H1 (cell line): ENCODE data around the gene SIRT5.

Experiments
- CEBPB ChIP-seq: IDR thresholded peaks from 2 replicates; pipeline ENCODE4 v1.6.1; 2012; ENCODE audit warnings: low read depth, low read length
- CHD2 ChIP-seq: IDR thresholded peaks from 2 replicates; pipeline ENCODE4 v1.6.1; 2012; ENCODE audit warnings: low read length, improper control_type of control experiment
- CREB1 ChIP-seq: IDR thresholded peaks from 2 replicates; pipeline ENCODE4 v1.6.1; 2012; ENCODE audit warnings: inconsistent platforms
- EZH2 ChIP-seq: fragments of 200-600 bp; sonication (generic); IDR thresholded peaks from 2 replicates; pipeline ENCODE4 v1.7.1; 2012; ENCODE audit warnings: low read depth, mild to moderate bottlenecking, moderate library complexity, low read length, inconsistent platforms; ENCODE audit not compliant: severe bottlenecking
- MAFK ChIP-seq: IDR thresholded peaks from 2 replicates; pipeline ENCODE4 v1.6.1; 2012; ENCODE audit warnings: low read depth, mild to moderate bottlenecking, improper control_type of control experiment, low read length
- RAD21 ChIP-seq, 2 experiments: IDR thresholded peaks in 1 of 2; conservative IDR thresholded peaks in 1 of 2; 2 replicates each; pipeline ENCODE4 v1.6.1; 2011; ENCODE audit warnings: low read depth in 2 of 2, low read length in 2 of 2, improper control_type of control experiment in 1 of 2, inconsistent platforms in 1 of 2, mild to moderate bottlenecking in 1 of 2, moderate library complexity in 1 of 2
- SIN3A ChIP-seq, 2 experiments: IDR thresholded peaks in 1 of 2; conservative IDR thresholded peaks in 1 of 2; 2 replicates each; pipeline ENCODE4 v1.6.1; 2011 to 2012; ENCODE audit warnings: low read length in 2 of 2, improper control_type of control experiment in 1 of 2, low read depth in 1 of 2, mild to moderate bottlenecking in 1 of 2
- TF ChIP-seq, protein P1 (sequence below): fragments of 300-600 bp; sonication (generic); IDR thresholded peaks from 2 replicates; pipeline ENCODE4 v1.7.1; 2012; ENCODE audit warnings: low read length, moderate library complexity, mild to moderate bottlenecking, inconsistent platforms; ENCODE audit not compliant: insufficient replicate concordance
- TF ChIP-seq, protein P2 (sequence below), 3 experiments: IDR thresholded peaks; 1 replicate in 2 of 3; 2 replicates in 1 of 3; pipeline versions ENCODE4 v1.5.1 to v1.6.1; 2011; ENCODE audit warnings: low read length in 3 of 3, mild to moderate bottlenecking in 3 of 3, inconsistent platforms in 2 of 3, low read depth in 1 of 3, moderate library complexity in 1 of 3; ENCODE audit not compliant: insufficient read depth in 1 of 3; ENCODE audit errors: control extremely low read depth in 1 of 3

DNA sequence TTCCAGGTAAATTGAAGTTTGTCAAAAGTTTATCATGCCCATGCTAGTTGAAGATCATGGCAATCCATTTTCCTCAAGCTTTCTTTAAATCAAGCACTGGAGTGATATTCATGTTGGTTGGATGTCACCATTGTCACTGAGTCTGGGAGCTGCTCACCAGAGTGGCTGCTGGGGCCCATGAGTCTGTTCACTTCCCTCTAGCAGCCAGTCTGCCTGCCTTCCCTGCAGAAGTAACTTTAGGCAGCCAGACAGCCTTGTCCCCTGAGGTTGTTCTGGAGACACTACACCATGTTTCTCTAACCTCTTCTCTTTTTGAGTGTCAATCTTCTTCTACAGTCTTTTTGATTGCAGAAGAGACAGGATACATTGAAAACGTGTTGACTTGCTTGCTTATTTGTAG, 5.5 kb downstream of the SIRT5 start:
- TF ChIP-seq CHD2 (no peak), SIN3A (conservative IDR thresholded peaks at IDR 0.05 in 1 of 2, IDR thresholded peaks at IDR 0.05 in 1 of 2; ENCODE audit: low read depth in 1 of 2, low read length in 2 of 2) (no peak), MAFK (no peak), EZH2 (no peak), CREB1 (no peak), RAD21 (IDR thresholded peaks at IDR 0.05 in 1 of 2, conservative IDR thresholded peaks at IDR 0.05 in 1 of 2; ENCODE audit: low read depth in 2 of 2, low read length in 2 of 2) (no peak), CEBPB (no peak)
- TF ChIP-seq, protein P1, sequence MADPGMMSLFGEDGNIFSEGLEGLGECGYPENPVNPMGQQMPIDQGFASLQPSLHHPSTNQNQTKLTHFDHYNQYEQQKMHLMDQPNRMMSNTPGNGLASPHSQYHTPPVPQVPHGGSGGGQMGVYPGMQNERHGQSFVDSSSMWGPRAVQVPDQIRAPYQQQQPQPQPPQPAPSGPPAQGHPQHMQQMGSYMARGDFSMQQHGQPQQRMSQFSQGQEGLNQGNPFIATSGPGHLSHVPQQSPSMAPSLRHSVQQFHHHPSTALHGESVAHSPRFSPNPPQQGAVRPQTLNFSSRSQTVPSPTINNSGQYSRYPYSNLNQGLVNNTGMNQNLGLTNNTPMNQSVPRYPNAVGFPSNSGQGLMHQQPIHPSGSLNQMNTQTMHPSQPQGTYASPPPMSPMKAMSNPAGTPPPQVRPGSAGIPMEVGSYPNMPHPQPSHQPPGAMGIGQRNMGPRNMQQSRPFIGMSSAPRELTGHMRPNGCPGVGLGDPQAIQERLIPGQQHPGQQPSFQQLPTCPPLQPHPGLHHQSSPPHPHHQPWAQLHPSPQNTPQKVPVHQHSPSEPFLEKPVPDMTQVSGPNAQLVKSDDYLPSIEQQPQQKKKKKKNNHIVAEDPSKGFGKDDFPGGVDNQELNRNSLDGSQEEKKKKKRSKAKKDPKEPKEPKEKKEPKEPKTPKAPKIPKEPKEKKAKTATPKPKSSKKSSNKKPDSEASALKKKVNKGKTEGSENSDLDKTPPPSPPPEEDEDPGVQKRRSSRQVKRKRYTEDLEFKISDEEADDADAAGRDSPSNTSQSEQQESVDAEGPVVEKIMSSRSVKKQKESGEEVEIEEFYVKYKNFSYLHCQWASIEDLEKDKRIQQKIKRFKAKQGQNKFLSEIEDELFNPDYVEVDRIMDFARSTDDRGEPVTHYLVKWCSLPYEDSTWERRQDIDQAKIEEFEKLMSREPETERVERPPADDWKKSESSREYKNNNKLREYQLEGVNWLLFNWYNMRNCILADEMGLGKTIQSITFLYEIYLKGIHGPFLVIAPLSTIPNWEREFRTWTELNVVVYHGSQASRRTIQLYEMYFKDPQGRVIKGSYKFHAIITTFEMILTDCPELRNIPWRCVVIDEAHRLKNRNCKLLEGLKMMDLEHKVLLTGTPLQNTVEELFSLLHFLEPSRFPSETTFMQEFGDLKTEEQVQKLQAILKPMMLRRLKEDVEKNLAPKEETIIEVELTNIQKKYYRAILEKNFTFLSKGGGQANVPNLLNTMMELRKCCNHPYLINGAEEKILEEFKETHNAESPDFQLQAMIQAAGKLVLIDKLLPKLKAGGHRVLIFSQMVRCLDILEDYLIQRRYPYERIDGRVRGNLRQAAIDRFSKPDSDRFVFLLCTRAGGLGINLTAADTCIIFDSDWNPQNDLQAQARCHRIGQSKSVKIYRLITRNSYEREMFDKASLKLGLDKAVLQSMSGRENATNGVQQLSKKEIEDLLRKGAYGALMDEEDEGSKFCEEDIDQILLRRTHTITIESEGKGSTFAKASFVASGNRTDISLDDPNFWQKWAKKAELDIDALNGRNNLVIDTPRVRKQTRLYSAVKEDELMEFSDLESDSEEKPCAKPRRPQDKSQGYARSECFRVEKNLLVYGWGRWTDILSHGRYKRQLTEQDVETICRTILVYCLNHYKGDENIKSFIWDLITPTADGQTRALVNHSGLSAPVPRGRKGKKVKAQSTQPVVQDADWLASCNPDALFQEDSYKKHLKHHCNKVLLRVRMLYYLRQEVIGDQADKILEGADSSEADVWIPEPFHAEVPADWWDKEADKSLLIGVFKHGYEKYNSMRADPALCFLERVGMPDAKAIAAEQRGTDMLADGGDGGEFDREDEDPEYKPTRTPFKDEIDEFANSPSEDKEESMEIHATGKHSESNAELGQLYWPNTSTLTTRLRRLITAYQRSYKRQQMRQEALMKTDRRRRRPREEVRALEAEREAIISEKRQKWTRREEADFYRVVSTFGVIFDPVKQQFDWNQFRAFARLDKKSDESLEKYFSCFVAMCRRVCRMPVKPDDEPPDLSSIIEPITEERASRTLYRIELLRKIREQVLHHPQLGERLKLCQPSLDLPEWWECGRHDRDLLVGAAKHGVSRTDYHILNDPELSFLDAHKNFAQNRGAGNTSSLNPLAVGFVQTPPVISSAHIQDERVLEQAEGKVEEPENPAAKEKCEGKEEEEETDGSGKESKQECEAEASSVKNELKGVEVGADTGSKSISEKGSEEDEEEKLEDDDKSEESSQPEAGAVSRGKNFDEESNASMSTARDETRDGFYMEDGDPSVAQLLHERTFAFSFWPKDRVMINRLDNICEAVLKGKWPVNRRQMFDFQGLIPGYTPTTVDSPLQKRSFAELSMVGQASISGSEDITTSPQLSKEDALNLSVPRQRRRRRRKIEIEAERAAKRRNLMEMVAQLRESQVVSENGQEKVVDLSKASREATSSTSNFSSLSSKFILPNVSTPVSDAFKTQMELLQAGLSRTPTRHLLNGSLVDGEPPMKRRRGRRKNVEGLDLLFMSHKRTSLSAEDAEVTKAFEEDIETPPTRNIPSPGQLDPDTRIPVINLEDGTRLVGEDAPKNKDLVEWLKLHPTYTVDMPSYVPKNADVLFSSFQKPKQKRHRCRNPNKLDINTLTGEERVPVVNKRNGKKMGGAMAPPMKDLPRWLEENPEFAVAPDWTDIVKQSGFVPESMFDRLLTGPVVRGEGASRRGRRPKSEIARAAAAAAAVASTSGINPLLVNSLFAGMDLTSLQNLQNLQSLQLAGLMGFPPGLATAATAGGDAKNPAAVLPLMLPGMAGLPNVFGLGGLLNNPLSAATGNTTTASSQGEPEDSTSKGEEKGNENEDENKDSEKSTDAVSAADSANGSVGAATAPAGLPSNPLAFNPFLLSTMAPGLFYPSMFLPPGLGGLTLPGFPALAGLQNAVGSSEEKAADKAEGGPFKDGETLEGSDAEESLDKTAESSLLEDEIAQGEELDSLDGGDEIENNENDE = no peak
- TF ChIP-seq, protein P2, sequence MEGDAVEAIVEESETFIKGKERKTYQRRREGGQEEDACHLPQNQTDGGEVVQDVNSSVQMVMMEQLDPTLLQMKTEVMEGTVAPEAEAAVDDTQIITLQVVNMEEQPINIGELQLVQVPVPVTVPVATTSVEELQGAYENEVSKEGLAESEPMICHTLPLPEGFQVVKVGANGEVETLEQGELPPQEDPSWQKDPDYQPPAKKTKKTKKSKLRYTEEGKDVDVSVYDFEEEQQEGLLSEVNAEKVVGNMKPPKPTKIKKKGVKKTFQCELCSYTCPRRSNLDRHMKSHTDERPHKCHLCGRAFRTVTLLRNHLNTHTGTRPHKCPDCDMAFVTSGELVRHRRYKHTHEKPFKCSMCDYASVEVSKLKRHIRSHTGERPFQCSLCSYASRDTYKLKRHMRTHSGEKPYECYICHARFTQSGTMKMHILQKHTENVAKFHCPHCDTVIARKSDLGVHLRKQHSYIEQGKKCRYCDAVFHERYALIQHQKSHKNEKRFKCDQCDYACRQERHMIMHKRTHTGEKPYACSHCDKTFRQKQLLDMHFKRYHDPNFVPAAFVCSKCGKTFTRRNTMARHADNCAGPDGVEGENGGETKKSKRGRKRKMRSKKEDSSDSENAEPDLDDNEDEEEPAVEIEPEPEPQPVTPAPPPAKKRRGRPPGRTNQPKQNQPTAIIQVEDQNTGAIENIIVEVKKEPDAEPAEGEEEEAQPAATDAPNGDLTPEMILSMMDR (IDR thresholded peaks at IDR 0.05; ENCODE audit: control extremely low read depth in 1 of 3, insufficient read depth in 1 of 3, low read depth in 1 of 3, low read length in 3 of 3) = no peak
